Neuronal stem cell (in vitro differentiated cells): Measurements from ENCODE around the gene ST8SIA3.

Source experiments
- DNase-seq: peaks from one replicate; pipeline ENCODE4 v3.0.0-alpha.2; 2013; ENCODE audit warnings: low spot score
- H2AFZ ChIP-seq: one replicate; pipeline ENCODE4 v1.6.1; 2013; ENCODE audit warnings: mild to moderate bottlenecking, low read length, inconsistent platforms
- H2AK5ac ChIP-seq: 2 replicates; pipeline ENCODE4 v1.6.1; 2013; ENCODE audit warnings: low read depth, mild to moderate bottlenecking, inconsistent platforms, low read length, moderate library complexity, mixed read lengths
- H2BK120ac ChIP-seq: 2 replicates; pipeline ENCODE4 v1.6.1; 2013; ENCODE audit warnings: low read depth, mild to moderate bottlenecking, inconsistent platforms, low read length, moderate library complexity, mixed read lengths
- H2BK12ac ChIP-seq: one replicate; pipeline ENCODE4 v1.6.1; 2013; ENCODE audit warnings: low read length, inconsistent platforms
- H2BK15ac ChIP-seq: 2 replicates; pipeline ENCODE4 v1.6.1; 2013; ENCODE audit warnings: mild to moderate bottlenecking, low read length, inconsistent platforms, mixed read lengths
- H2BK5ac ChIP-seq: one replicate; pipeline ENCODE4 v1.6.1; 2013; ENCODE audit warnings: inconsistent platforms, mild to moderate bottlenecking, low read length, moderate library complexity
- H3K14ac ChIP-seq: one replicate; pipeline ENCODE4 v1.6.1; 2013; ENCODE audit warnings: low read length, inconsistent platforms
- H3K18ac ChIP-seq: 2 replicates; pipeline ENCODE4 v1.6.1; 2013; ENCODE audit warnings: low read length, inconsistent platforms
- H3K23ac ChIP-seq: 2 replicates; pipeline ENCODE4 v1.6.1; 2013; ENCODE audit warnings: low read depth, mild to moderate bottlenecking, mixed read lengths, low read length, inconsistent platforms; ENCODE audit not compliant: poor library complexity
- H3K27ac ChIP-seq: replicated peaks from 3 replicates; pipeline ENCODE4 v1.5.1; 2013; ENCODE audit warnings: low read length, inconsistent platforms
- H3K27me3 ChIP-seq, 3 experiments: 2 replicates each; pipeline ENCODE4 v1.6.1; 2013; ENCODE audit warnings: low read length in 3 of 3, mild to moderate bottlenecking in 2 of 3, inconsistent platforms in 1 of 3, low read depth in 1 of 3, mixed read lengths in 1 of 3, moderate library complexity in 1 of 3; ENCODE audit not compliant: control insufficient read depth in 3 of 3, insufficient read depth in 3 of 3
- H3K36me3 ChIP-seq, 2 donors: replicated peaks in 1 of 2; 2 replicates each; pipeline ENCODE4 v1.6.1; 2013; ENCODE audit warnings: low read length in 2 of 2; ENCODE audit not compliant: control insufficient read depth in 2 of 2, insufficient read depth in 2 of 2
- H3K4ac ChIP-seq: 2 replicates; pipeline ENCODE4 v1.6.1; 2013; ENCODE audit warnings: inconsistent platforms, mild to moderate bottlenecking, low read length, moderate library complexity
- H3K4me1 ChIP-seq, 2 donors: 1 replicate in 1 of 2; 2 replicates in 1 of 2; pipeline ENCODE4 v1.6.1; 2013; ENCODE audit warnings: low read length in 2 of 2, low read depth in 1 of 2; ENCODE audit not compliant: control insufficient read depth in 2 of 2, insufficient read depth in 1 of 2
- H3K4me2 ChIP-seq: one replicate; pipeline ENCODE4 v1.6.1; 2013; ENCODE audit warnings: mild to moderate bottlenecking, low read length, inconsistent platforms; ENCODE audit not compliant: insufficient read depth, poor library complexity, severe bottlenecking
- H3K4me3 ChIP-seq, 2 donors: 2 replicates each; pipeline ENCODE4 v1.5.1; 2013; ENCODE audit warnings: low read length in 2 of 2, mild to moderate bottlenecking in 2 of 2, inconsistent platforms in 1 of 2, moderate library complexity in 1 of 2
- H3K79me1 ChIP-seq: one replicate; pipeline ENCODE4 v1.6.1; 2013; ENCODE audit warnings: low read depth, mild to moderate bottlenecking, inconsistent platforms, low read length, moderate library complexity
- H3K9ac ChIP-seq: one replicate; pipeline ENCODE4 v1.6.1; 2013; ENCODE audit warnings: mild to moderate bottlenecking, low read depth, low read length, inconsistent platforms; ENCODE audit not compliant: poor library complexity
- H3K9me3 ChIP-seq, 2 donors: replicated peaks in 1 of 2; 2 replicates each; pipeline versions ENCODE3 to v1.6.1; 2013; ENCODE audit warnings: low read length in 2 of 2, mild to moderate bottlenecking in 2 of 2, inconsistent platforms in 1 of 2, low read depth in 1 of 2, mixed read lengths in 1 of 2, moderate library complexity in 1 of 2; ENCODE audit not compliant: control insufficient read depth in 2 of 2, insufficient read depth in 1 of 2
- H4K8ac ChIP-seq: one replicate; pipeline ENCODE4 v1.6.1; 2013; ENCODE audit warnings: low read depth, mild to moderate bottlenecking, inconsistent platforms, low read length, moderate library complexity
- H4K91ac ChIP-seq: one replicate; pipeline ENCODE4 v1.6.1; 2013; ENCODE audit warnings: low read length, low read depth, mild to moderate bottlenecking, inconsistent platforms; ENCODE audit not compliant: poor library complexity
- WGBS, 2 donors: extraction: QIAGEN DNeasy Blood & Tissue Kit; methylation state at CpG; one replicate each; pipeline ENCODE4 v1.1.7; 2013; ENCODE audit warnings: missing lambda C conversion rate in 2 of 2, mixed read lengths in 1 of 2; ENCODE audit not compliant: insufficient read length in 2 of 2, insufficient replicate concordance in 1 of 2; ENCODE audit errors: extremely low coverage in 2 of 2; 5-methylcytosine and 5-hydroxymethylcytosine counted together

The ST8SIA3 gene

DNA sequence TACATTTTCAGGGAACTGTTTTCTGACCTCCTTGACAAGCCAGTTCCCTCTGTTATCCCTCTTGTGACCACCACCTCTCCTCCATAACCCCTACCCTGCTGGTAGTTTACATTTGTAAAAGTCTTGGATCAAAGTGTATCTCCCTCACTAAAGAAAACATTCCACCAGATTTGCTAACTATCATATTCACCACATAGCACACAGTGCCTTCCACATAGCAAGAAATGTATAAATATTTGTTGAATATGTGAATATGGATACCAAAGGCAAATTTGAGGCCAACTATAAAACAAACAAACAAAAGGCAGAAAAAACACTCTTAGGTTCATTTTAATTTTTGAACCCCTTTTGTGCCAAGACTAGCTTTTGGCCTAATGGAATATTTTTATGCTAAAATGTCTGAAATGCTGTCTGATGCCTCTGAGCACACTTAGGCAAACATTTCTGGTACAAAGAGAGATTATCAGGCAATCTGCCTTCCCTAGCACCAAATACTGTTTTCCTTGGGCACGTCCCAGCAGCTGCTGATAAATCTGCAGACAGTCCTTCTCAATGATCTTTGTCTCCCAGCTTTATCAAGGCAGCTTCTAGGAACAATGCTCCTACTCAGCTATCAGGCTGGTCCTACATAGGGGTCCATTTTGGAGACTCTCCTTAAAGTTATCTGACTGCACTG, 26.7 kb upstream of the ST8SIA3 start:
- no peak overlapping the region for H2AFZ ChIP-seq
- H2BK15ac ChIP-seq, result no peak overlapping the region
- H4K91ac ChIP-seq, result no peak overlapping the region
- no peak overlapping the region for H2BK120ac ChIP-seq
- no peak overlapping the region for H4K8ac ChIP-seq
- H3K9me3 ChIP-seq, result no peaks in the 10 kb centered on the region
- no peak overlapping the region for H2AK5ac ChIP-seq
- H2BK5ac ChIP-seq, result no peak overlapping the region
- H3K18ac ChIP-seq, result no peak overlapping the region
- H3K4me2 ChIP-seq, result no peak overlapping the region
- WGBS, 2 donors, result no CpG with 5 or more reads among the region's 1 CpG
- DNase-seq, result no peak
- H2BK12ac ChIP-seq, result no peak overlapping the region
- no peak overlapping the region for H3K4ac ChIP-seq
- no peak overlapping the region for H3K27ac ChIP-seq
- H3K23ac ChIP-seq, result no peak overlapping the region
- no peak overlapping the region for H3K4me3 ChIP-seq
- H3K9ac ChIP-seq, result no peak overlapping the region
- no peak overlapping the region for H3K14ac ChIP-seq
- no peaks in the 10 kb centered on the region for H3K79me1 ChIP-seq
- H3K36me3 ChIP-seq, result no peaks in the 10 kb centered on the region
- peaks cover 0 to 3% of the 10 kb centered on the region in 2 donors for H3K4me1 ChIP-seq
- no peaks in the 10 kb centered on the region for H3K27me3 ChIP-seq

DNA sequence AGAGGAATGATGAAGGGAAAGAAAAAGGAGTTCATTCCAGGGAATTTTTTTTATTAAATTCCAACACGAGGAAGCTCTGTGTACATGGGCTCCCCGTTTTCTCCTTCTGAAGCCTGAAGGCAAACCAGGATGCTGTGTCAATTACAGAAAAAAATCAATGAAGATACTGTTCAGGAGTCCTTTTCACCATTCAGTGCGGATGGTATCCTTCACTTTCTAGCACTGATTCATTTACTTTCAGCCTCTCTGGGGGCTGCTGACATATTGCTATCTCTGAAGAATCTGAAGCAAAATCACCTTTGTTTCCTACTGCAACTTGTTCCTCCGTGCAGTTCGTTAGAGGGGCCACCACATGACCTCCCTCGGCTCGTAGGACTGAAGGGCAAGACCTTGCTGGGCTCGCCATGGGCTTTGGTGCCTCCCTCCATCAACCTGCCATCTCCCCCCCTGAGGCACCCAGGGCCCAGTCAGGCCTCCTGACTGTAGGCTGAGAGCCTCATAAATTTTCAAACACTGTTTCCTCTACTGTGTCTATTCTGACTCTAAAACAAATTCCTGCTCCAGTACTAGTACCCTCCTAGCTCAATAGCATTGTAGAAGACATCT, 25.5 kb upstream of the ST8SIA3 start:
- H3K36me3 ChIP-seq, result no peaks in the 10 kb centered on the region
- no peak overlapping the region for H2BK5ac ChIP-seq
- H2BK120ac ChIP-seq, result no peak overlapping the region
- H2AFZ ChIP-seq, result no peak overlapping the region
- no peaks in the 10 kb centered on the region for H3K27me3 ChIP-seq
- no peak overlapping the region for H3K14ac ChIP-seq
- H3K23ac ChIP-seq, result no peak overlapping the region
- no peaks in the 10 kb centered on the region for H3K9me3 ChIP-seq
- no peak overlapping the region for H2BK15ac ChIP-seq
- no peak overlapping the region for H3K27ac ChIP-seq
- no CpG with 5 or more reads among the region's 8 CpGs for WGBS, 2 donors
- H4K91ac ChIP-seq, result no peak overlapping the region
- H2AK5ac ChIP-seq, result no peak overlapping the region
- no peak overlapping the region for H4K8ac ChIP-seq
- no peak overlapping the region for H3K4me2 ChIP-seq
- peaks cover 0 to 3% of the 10 kb centered on the region in 2 donors for H3K4me1 ChIP-seq
- no peaks in the 10 kb centered on the region for H3K79me1 ChIP-seq
- no peak overlapping the region for H3K4me3 ChIP-seq
- H3K18ac ChIP-seq, result no peak overlapping the region
- no peak for DNase-seq
- no peak overlapping the region for H3K4ac ChIP-seq
- no peak overlapping the region for H2BK12ac ChIP-seq
- no peak overlapping the region for H3K9ac ChIP-seq

DNA sequence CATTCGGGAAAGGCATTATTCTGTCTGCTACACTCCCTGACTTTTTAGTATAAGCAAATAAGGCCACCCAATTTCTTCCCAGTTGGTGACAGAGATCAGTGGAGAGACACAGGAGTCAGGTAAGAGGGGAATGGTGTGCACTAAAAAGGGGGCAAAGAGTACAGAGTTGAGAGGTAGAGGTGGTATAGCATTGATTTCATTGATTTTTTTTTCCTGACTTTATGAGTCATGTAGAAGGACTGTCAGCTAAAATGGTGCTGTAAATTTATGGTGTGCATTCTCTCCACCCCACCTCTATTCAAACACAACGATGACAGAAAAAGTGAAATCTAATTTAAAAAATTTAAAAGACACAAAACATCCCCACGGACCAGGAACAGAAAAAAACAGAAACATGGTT, 23.7 kb upstream of the ST8SIA3 start:
- H3K4me1 ChIP-seq, result peaks cover 0 to 3% of the 10 kb centered on the region in 2 donors
- H3K27me3 ChIP-seq, result no peaks in the 10 kb centered on the region
- no peak overlapping the region for H3K23ac ChIP-seq
- no peak overlapping the region for H2BK15ac ChIP-seq
- no peak overlapping the region for H3K4me2 ChIP-seq
- no peak overlapping the region for H2AFZ ChIP-seq
- H3K27ac ChIP-seq, result no peak overlapping the region
- no peak overlapping the region for H2AK5ac ChIP-seq
- H2BK5ac ChIP-seq, result no peak overlapping the region
- no peaks in the 10 kb centered on the region for H3K9me3 ChIP-seq
- no peak overlapping the region for H3K9ac ChIP-seq
- no peak overlapping the region for H4K8ac ChIP-seq
- no peak overlapping the region for H3K4me3 ChIP-seq
- H2BK12ac ChIP-seq, result no peak overlapping the region
- H4K91ac ChIP-seq, result no peak overlapping the region
- H3K4ac ChIP-seq, result no peak overlapping the region
- DNase-seq, result no peak
- H3K18ac ChIP-seq, result no peak overlapping the region
- no CpG with 5 or more reads among the region's 3 CpGs for WGBS, 2 donors
- H2BK120ac ChIP-seq, result no peak overlapping the region
- no peaks in the 10 kb centered on the region for H3K36me3 ChIP-seq
- no peak overlapping the region for H3K14ac ChIP-seq
- no peaks in the 10 kb centered on the region for H3K79me1 ChIP-seq

DNA sequence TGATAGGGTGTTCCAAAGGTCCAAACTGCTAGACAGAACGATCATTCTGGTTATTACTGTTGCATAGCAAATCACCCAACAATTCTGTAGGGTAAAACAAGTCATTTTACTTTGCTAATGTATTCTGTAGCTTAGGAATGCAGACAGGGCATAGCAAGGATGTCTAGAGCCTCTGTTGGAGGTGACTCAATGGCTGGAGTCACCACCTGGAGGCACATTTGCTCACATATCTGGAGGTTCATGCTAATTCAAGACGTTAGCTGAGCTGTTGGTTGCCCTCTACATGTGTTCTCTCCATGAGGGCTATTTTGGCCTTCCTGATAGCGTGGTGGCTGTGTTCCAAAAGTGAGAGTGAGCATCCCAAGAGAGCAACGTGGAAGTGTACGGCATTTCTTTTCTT, 22.5 kb upstream of the ST8SIA3 start:
- H3K4me2 ChIP-seq, result no peak overlapping the region

More for the DNA sequence above, 22.5 kb upstream of the ST8SIA3 start:
- Histone ChIP-seq H3K27ac (no peak overlapping the region), H3K4me1 (peaks cover 0 to 3% of the 10 kb centered on the region in 2 donors), H2BK12ac (no peak overlapping the region), H2BK15ac (no peak overlapping the region), H2BK120ac (no peak overlapping the region), H2BK5ac (no peak overlapping the region), H3K14ac (no peak overlapping the region), H3K9me3 (no peaks in the 10 kb centered on the region), H2AFZ (no peak overlapping the region), H3K79me1 (no peaks in the 10 kb centered on the region), H3K4me3 (no peak overlapping the region), H3K4ac (no peak overlapping the region), H4K91ac (no peak overlapping the region), H3K9ac (no peak overlapping the region), H3K18ac (no peak overlapping the region), H2AK5ac (no peak overlapping the region), H3K36me3 (no peaks in the 10 kb centered on the region), H4K8ac (no peak overlapping the region), H3K27me3 (peaks cover 0 to 7% (median 0%) of the 10 kb centered on the region in 3 experiments), H3K23ac (no peak overlapping the region)
- no CpG with 5 or more reads among the region's 5 CpGs for WGBS, 2 donors
- DNase-seq, result no peak
